GM12875 (cell line): Measurements from ENCODE around the gene MBD3L2B.

Experiments used
- H3K4me3 ChIP-seq: one replicate; pipeline ENCODE4 v1.5.1; 2011; ENCODE audit warnings: low read depth, low read length, control low read depth
- CTCF ChIP-seq: IDR thresholded peaks from 2 replicates; pipeline ENCODE4 v1.5.1; 2011; ENCODE audit warnings: low read depth, mild to moderate bottlenecking, control low read depth, inconsistent platforms, low read length, moderate library complexity, borderline replicate concordance; ENCODE audit not compliant: insufficient read depth

The MBD3L2B gene

GRCh38 chr19:7007859-7008258 is 13.4 kb downstream of the MBD3L2B start:
- no peak for TF ChIP-seq CTCF
- H3K4me3 ChIP-seq, result no peak overlapping the region

- no peak overlapping the region for H3K4me3 ChIP-seq
- no peak for TF ChIP-seq CTCF
Observed at GRCh38 chr19:7006135-7006704, 15.0 kb downstream of the MBD3L2B start.

GRCh38 chr19:7004313-7004931 is 16.8 kb downstream of the MBD3L2B start:
- H3K4me3 ChIP-seq, result no peak overlapping the region
- TF ChIP-seq CTCF, result no peak

GRCh38 chr19:7000816-7001215 is 20.4 kb downstream of the MBD3L2B start:
- H3K4me3 ChIP-seq, result no peak overlapping the region
- no peak for TF ChIP-seq CTCF

- no peak overlapping the region for H3K4me3 ChIP-seq
- no peak for TF ChIP-seq CTCF
Observed at GRCh38 chr19:7000333-7000732, 20.9 kb downstream of the MBD3L2B start.

GRCh38 chr19:6999933-7000332 is 21.3 kb downstream of the MBD3L2B start:
- no peak for TF ChIP-seq CTCF
- no peak overlapping the region for H3K4me3 ChIP-seq

GRCh38 chr19:6997679-6998445 is 23.4 kb downstream of the MBD3L2B start:
- H3K4me3 ChIP-seq, result no peak overlapping the region
- TF ChIP-seq CTCF, result no peak
